Kidney (tissue), 14 donors: ENCODE data around the gene IMMP2L. TPM values are rescaled to one million over a fixed set of nuclear protein-coding genes. Genes with fewer than 3 reads are reported as not detected.

Source experiments
- DNase-seq, 5 donors: peaks; one replicate each; pipeline ENCODE4 v3.0.0-alpha.2; 2013 to 2020
- FAIRE-seq: peaks from 2 replicates; lab custom pipeline; 2012; peaks lifted over from hg19 to GRCh38; lab: Jason Lieb, UNC
- H3K27ac ChIP-seq, 2 donors: one replicate each; pipeline ENCODE4 v1.7.0; 2013; ENCODE audit warnings: low read depth in 2 of 2, low read length in 2 of 2, inconsistent platforms in 1 of 2
- H3K27me3 ChIP-seq: one replicate; pipeline ENCODE4 v1.7.1; 2013; ENCODE audit warnings: low read length, inconsistent platforms; ENCODE audit not compliant: control insufficient read depth, insufficient read depth
- H3K36me3 ChIP-seq, 3 donors: one replicate each; pipeline versions ENCODE4 v1.7.0 to v1.7.1; 2013; ENCODE audit warnings: low read length in 3 of 3, control low read depth in 1 of 3, inconsistent platforms in 1 of 3; ENCODE audit not compliant: insufficient read depth in 3 of 3, control insufficient read depth in 2 of 3
- H3K4me1 ChIP-seq, 3 donors: one replicate each; pipeline versions ENCODE4 v1.7.0 to v1.7.1; 2013; ENCODE audit warnings: low read length in 3 of 3, inconsistent platforms in 1 of 3, low read depth in 1 of 3; ENCODE audit not compliant: control insufficient read depth in 2 of 3, insufficient read depth in 2 of 3
- H3K4me3 ChIP-seq, 3 donors: one replicate each; pipeline versions ENCODE4 v1.7.0 to v1.8.1; 2013; ENCODE audit warnings: low read length in 3 of 3, control low read depth in 1 of 3, inconsistent platforms in 1 of 3
- H3K9ac ChIP-seq, 3 donors: one replicate each; pipeline versions ENCODE4 v1.7.0 to v1.7.1; 2013; ENCODE audit warnings: low read length in 3 of 3, control low read depth in 1 of 3, inconsistent platforms in 1 of 3
- H3K9me3 ChIP-seq, 3 donors: one replicate each; pipeline versions ENCODE4 v1.7.0 to v1.7.1; 2013; ENCODE audit warnings: low read length in 3 of 3, control low read depth in 1 of 3, inconsistent platforms in 1 of 3; ENCODE audit not compliant: control insufficient read depth in 2 of 3, insufficient read depth in 1 of 3
- intact Hi-C: fragments of 100-400 bp; cut with DNase I; formaldehyde crosslinking; loops from one replicate; pipeline ENCODE4 v1.11.1; 2022
- polyA plus RNA-seq: library from polyadenylated mRNA; stranded (reverse); fragments of 350-450 nt; fragmentation: Illumina TruSeq; extraction: RNeasy Lipid Tissue Mini Kit (QIAGEN cat#74804); gene quantifications from one replicate; pipeline ENCODE4 v1.2.3, GENCODE V29; 2014; ENCODE audit warnings: low read depth, low replicate concordance; ENCODE audit not compliant: insufficient read depth
- total RNA-seq: library from RNA; stranded (reverse); fragmentation: NEBNext Ultra II Directional; extraction: Animal tissue kit (Norgen Biotek cat#: 25700); gene quantifications from one replicate; pipeline ENCODE4 v1.2.1, GENCODE V29; 2021
- TF ChIP-seq, protein P1 (sequence below): IDR thresholded peaks from 3 replicates; pipeline ENCODE4 v1.5.1; 2012; ENCODE audit warnings: mild to moderate bottlenecking, moderate library complexity, borderline replicate concordance; ENCODE audit not compliant: insufficient read depth; ENCODE audit errors: extremely low read depth
- donor health status: control.
- donor health status: control.
- donor health status: control.
- donor health status: control.
- donor health status: control.
- donor health status: DM: yes; HTN: yes; CAD: no.
- donor health status: Normal renal cell carcinoma (clear cell type).

IMMP2L gene
- total and polyA plus RNA-seq, 2 donors from 2014 or later: 46.4 to 52.1 TPM

DNA sequence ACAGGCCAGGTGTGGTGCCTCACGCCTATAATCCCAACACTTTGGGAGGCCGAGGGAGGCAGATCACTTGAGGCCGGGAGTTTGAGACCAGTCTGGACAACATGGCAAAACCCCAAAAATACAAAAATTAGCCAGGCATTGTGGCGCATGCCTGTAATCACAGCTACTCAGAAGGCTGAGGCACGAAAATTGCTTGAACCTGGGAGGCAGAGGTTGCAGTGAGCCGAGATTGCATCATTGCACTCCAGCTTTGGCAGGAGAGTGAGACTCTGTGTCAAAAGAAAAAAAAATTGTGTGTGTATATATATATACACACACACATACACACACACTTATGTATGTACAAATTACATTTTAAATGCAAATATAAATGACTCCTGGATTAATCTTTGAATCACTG is 548.2 kb downstream of the IMMP2L start:
- intact Hi-C loops: no loop called here
- DNase-seq (no peak), FAIRE-seq (no peak)
- Histone ChIP-seq H3K9ac (no peak overlapping the region), H3K27ac (no peak overlapping the region), H3K27me3 (no peaks in the 10 kb centered on the region), H3K9me3 (no peaks in the 10 kb centered on the region), H3K4me1 (peaks cover 0 to 1% (median 0%) of the 10 kb centered on the region in 3 donors), H3K4me3 (no peak overlapping the region), H3K36me3 (no peaks in the 10 kb centered on the region)
- TF ChIP-seq, protein P1, sequence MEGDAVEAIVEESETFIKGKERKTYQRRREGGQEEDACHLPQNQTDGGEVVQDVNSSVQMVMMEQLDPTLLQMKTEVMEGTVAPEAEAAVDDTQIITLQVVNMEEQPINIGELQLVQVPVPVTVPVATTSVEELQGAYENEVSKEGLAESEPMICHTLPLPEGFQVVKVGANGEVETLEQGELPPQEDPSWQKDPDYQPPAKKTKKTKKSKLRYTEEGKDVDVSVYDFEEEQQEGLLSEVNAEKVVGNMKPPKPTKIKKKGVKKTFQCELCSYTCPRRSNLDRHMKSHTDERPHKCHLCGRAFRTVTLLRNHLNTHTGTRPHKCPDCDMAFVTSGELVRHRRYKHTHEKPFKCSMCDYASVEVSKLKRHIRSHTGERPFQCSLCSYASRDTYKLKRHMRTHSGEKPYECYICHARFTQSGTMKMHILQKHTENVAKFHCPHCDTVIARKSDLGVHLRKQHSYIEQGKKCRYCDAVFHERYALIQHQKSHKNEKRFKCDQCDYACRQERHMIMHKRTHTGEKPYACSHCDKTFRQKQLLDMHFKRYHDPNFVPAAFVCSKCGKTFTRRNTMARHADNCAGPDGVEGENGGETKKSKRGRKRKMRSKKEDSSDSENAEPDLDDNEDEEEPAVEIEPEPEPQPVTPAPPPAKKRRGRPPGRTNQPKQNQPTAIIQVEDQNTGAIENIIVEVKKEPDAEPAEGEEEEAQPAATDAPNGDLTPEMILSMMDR: no peak

DNA sequence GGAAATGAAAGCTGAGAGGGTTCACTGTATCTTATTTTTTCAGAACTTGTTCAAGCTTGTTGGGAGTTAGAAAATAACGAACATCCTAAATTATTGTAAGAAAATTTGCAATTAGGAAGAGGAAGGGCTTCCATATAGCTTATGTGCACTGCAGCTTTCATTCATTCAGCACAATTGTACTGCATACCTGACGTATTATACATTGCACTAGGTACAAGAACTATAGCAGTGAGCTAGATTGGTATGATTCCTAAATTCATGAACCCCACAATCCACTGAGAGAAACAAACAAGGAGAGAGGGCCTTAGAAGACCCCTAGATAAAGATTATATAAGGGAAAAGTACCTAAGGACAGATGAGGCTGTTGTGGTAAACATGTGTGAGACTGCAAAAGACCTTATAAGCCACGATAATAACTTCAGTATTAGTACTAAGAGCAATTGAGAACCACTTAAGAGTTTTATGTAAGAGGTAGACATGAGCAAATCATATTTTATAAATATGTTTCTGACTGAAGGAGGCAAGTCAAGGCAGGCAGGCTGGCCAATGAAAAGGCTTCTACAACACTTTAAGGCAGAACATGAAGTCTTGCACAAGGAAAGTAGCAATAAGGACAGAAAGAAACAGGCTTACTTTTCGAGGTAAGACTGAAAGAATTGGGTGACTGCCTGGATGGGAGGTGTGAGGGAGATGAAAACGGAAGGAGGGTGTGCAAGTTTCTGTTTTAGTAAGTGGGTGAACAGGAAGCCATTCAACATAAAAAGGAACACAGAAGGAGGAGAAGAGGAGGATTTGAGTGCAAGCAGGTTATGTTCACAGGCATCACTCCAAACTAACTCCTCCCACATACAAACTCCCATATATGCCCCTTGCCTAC is 549.3 kb downstream of the IMMP2L start:
- Histone ChIP-seq H3K36me3 (no peaks in the 10 kb centered on the region), H3K27me3 (no peaks in the 10 kb centered on the region), H3K9me3 (no peaks in the 10 kb centered on the region), H3K9ac (no peak overlapping the region), H3K4me3 (no peak overlapping the region), H3K4me1 (no peaks in the 10 kb centered on the region), H3K27ac (no peak overlapping the region)
- no peak for FAIRE-seq
- intact Hi-C loops: no loop called here
- TF ChIP-seq, protein P1: no peak
- no peak for DNase-seq

DNA sequence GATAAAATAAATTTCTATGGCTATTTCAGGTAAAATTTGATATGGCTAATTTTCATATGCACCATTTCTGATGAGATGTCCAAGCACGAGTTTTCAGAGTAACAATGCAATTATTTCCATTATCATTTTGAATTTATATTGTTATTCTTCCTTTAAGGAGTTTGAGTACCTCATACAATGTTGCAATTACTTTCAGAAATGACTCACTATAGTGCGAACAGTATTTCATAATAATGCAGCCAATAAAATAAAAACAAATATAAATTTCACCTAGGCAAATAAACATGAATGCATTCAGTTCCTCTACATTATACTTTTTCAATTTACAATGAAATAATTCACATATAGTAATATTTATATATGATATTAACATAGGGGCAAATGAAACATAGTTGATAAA is 550.1 kb downstream of the IMMP2L start:
- H3K9ac ChIP-seq: no peak overlapping the region
- intact Hi-C loops: no loop called here
- no peak overlapping the region for H3K4me3 ChIP-seq
- FAIRE-seq: no peak
- DNase-seq: no peak
- TF ChIP-seq, protein P1: no peak
- H3K27me3 ChIP-seq: no peaks in the 10 kb centered on the region
- no peaks in the 10 kb centered on the region for H3K36me3 ChIP-seq
- no peaks in the 10 kb centered on the region for H3K4me1 ChIP-seq
- no peak overlapping the region for H3K27ac ChIP-seq
- H3K9me3 ChIP-seq: no peaks in the 10 kb centered on the region
